SK-N-MC (cell line): Measurements from ENCODE around the gene GGCX.

Experiments used
- DNase-seq: peaks from one replicate; pipeline ENCODE4 v3.0.0-alpha.2; 2011; ENCODE audit warnings: low read depth, low spot score
- H3K27ac ChIP-seq: fragments of 200-600 bp; sonication (generic); 2 replicates; pipeline ENCODE4 v1.5.1; 2016; ENCODE audit warnings: mixed run types
- H3K36me3 ChIP-seq: fragments of 200-600 bp; sonication (generic); 2 replicates; pipeline ENCODE4 v1.6.1; 2017; ENCODE audit warnings: antibody characterized with exemption, low read length, mixed read lengths; ENCODE audit not compliant: insufficient read depth
- H3K4me3 ChIP-seq: fragments of 200-600 bp; sonication (generic); 2 replicates; pipeline ENCODE4 v1.5.1; 2016
- H3K9ac ChIP-seq: fragments of 200-600 bp; sonication (generic); 2 replicates; pipeline ENCODE4 v1.8.0; 2017; ENCODE audit warnings: mixed run types, mixed read lengths; ENCODE audit not compliant: insufficient read length
- H3K9me3 ChIP-seq: fragments of 200-600 bp; sonication (generic); 2 replicates; pipeline ENCODE4 v1.6.1; 2017; ENCODE audit warnings: low read depth, mild to moderate bottlenecking, antibody characterized with exemption, low read length, moderate library complexity, mixed read lengths
- EZH2 ChIP-seq: fragments of 200-600 bp; sonication (generic); IDR thresholded peaks from one replicate; pipeline ENCODE4 v1.6.1; 2017; ENCODE audit warnings: antibody characterized with exemption
- FOXP2 ChIP-seq: optimal IDR thresholded peaks from 2 replicates; pipeline ENCODE3; 2011; ENCODE audit warnings: mild to moderate bottlenecking, moderate library complexity; ENCODE audit not compliant: insufficient read depth; ENCODE audit errors: extremely low read length, control extremely low read depth
- POLR2AphosphoS5 ChIP-seq: IDR thresholded peaks from 2 replicates; pipeline ENCODE4 v1.6.1; 2012; ENCODE audit warnings: mild to moderate bottlenecking, low read depth, low read length, borderline replicate concordance

Gene GGCX

GRCh38 chr2:85589181-85589580 lies 27.9 kb upstream of the GGCX start:
- no peak for TF ChIP-seq POLR2AphosphoS5
- TF ChIP-seq FOXP2 = no peak
- Histone ChIP-seq H3K9ac (no peak overlapping the region), H3K27ac (no peak overlapping the region), H3K9me3 (no peaks in the 10 kb centered on the region), H3K4me3 (no peak overlapping the region), H3K36me3 (no peaks in the 10 kb centered on the region)
- no peak for DNase-seq

- Histone ChIP-seq H3K27ac (no peak overlapping the region), H3K4me3 (no peak overlapping the region), H3K36me3 (no peaks in the 10 kb centered on the region), H3K9ac (no peak overlapping the region), H3K9me3 (no peaks in the 10 kb centered on the region)
- TF ChIP-seq FOXP2 (no peak), EZH2 (no peak), POLR2AphosphoS5 (no peak)
- no peak for DNase-seq
These were observed 27.4 kb upstream of the GGCX start for GRCh38 chr2:85588645-85589044.

GRCh38 chr2:85588236-85588635 lies 26.9 kb upstream of the GGCX start:
- Histone ChIP-seq H3K9ac (no peak overlapping the region), H3K36me3 (no peaks in the 10 kb centered on the region), H3K27ac (no peak overlapping the region), H3K4me3 (no peak overlapping the region), H3K9me3 (no peaks in the 10 kb centered on the region)
- no peak for DNase-seq
- TF ChIP-seq EZH2 (no peak), FOXP2 (no peak)

GRCh38 chr2:85585781-85586105 lies 24.4 kb upstream of the GGCX start:
- H3K36me3 ChIP-seq = no peaks in the 10 kb centered on the region
- no peak for DNase-seq
- TF ChIP-seq POLR2AphosphoS5 = no peak
- no peak for TF ChIP-seq EZH2
- no peak for TF ChIP-seq FOXP2
- no peak overlapping the region for H3K4me3 ChIP-seq
- H3K9ac ChIP-seq = no peak overlapping the region
- no peaks in the 10 kb centered on the region for H3K9me3 ChIP-seq
- H3K27ac ChIP-seq = no peak overlapping the region

GRCh38 chr2:85584857-85585780 lies 23.8 kb upstream of the GGCX start:
- no peak overlapping the region for H3K4me3 ChIP-seq
- no peaks in the 10 kb centered on the region for H3K9me3 ChIP-seq
- H3K27ac ChIP-seq = no peak overlapping the region
- TF ChIP-seq EZH2 = no peak
- TF ChIP-seq POLR2AphosphoS5 = no peak
- no peak for TF ChIP-seq FOXP2
- DNase-seq = no peak
- no peaks in the 10 kb centered on the region for H3K36me3 ChIP-seq
- H3K9ac ChIP-seq = no peak overlapping the region

GRCh38 chr2:85584354-85584856 lies 23.1 kb upstream of the GGCX start, which contains the start of gene VAMP5:
Gene VAMP5 (plus strand): TSS chr2:85584431. CDS start chr2:85584491, 60 bp downstream.
- no peak within 1 kb of the TSS for H3K27ac ChIP-seq
- no peak within 1 kb of the TSS for H3K9ac ChIP-seq
- H3K36me3 ChIP-seq = no peaks in the 10 kb centered on the region
- TF ChIP-seq FOXP2 (no peak), EZH2 (no peak), POLR2AphosphoS5 (no peak)
- no peak for DNase-seq
- no peak within 1 kb of the TSS for H3K4me3 ChIP-seq
- H3K9me3 ChIP-seq = no peaks in the 10 kb centered on the region

GRCh38 chr2:85583667-85584353 lies 22.5 kb upstream of the GGCX start:
- no peak for DNase-seq
- Histone ChIP-seq H3K9ac (no peak overlapping the region), H3K36me3 (no peaks in the 10 kb centered on the region), H3K4me3 (no peak overlapping the region), H3K27ac (no peak overlapping the region), H3K9me3 (no peaks in the 10 kb centered on the region)
- TF ChIP-seq POLR2AphosphoS5 (no peak), EZH2 (no peak), FOXP2 (no peak)

GRCh38 chr2:85582492-85582891 lies 21.2 kb upstream of the GGCX start:
- Histone ChIP-seq H3K9ac (no peak overlapping the region), H3K9me3 (no peaks in the 10 kb centered on the region), H3K27ac (no peak overlapping the region), H3K4me3 (no peak overlapping the region), H3K36me3 (no peaks in the 10 kb centered on the region)
- DNase-seq = no peak
- TF ChIP-seq FOXP2 (no peak), POLR2AphosphoS5 (no peak), EZH2 (no peak)

GRCh38 chr2:85580206-85580605 lies 18.9 kb upstream of the GGCX start:
- no peaks in the 10 kb centered on the region for H3K9me3 ChIP-seq
- H3K9ac ChIP-seq = no peak overlapping the region
- TF ChIP-seq FOXP2 (no peak), EZH2 (no peak), POLR2AphosphoS5 (no peak)
- DNase-seq = no peak
- H3K4me3 ChIP-seq = no peak overlapping the region
- no peak overlapping the region for H3K27ac ChIP-seq
- no peaks in the 10 kb centered on the region for H3K36me3 ChIP-seq
